DMS 273 (cell line): ENCODE measurements around the gene SLC25A42.

ENCODE experiments used
- DNase-seq: peaks from one replicate; lab custom pipeline; 2025; ENCODE audit not compliant: unreplicated experiment; lab: John Stamatoyannopoulos, UW

SLC25A42 gene

GRCh38 chr19:19050731-19051130, 13.1 kb upstream of the SLC25A42 start:
- DNase-seq: no peak

GRCh38 chr19:19051478-19052213, 12.1 kb upstream of the SLC25A42 start:
- DNase-seq: no peak

GRCh38 chr19:19052921-19053320, 10.9 kb upstream of the SLC25A42 start:
- no peak for DNase-seq

GRCh38 chr19:19053508-19054314, 10.1 kb upstream of the SLC25A42 start:
- peak; percentile 75 for DNase-seq

- no peak for DNase-seq
Observed at GRCh38 chr19:19054315-19054938, 9.4 kb upstream of the SLC25A42 start.

GRCh38 chr19:19054939-19055440, 8.8 kb upstream of the SLC25A42 start:
- no peak for DNase-seq

GRCh38 chr19:19055701-19056100, 8.1 kb upstream of the SLC25A42 start:
- DNase-seq: no peak

GRCh38 chr19:19056636-19057275, 7.0 kb upstream of the SLC25A42 start:
- DNase-seq: no peak

GRCh38 chr19:19057317-19057716, 6.5 kb upstream of the SLC25A42 start:
- no peak for DNase-seq

- no peak for DNase-seq
Observed at GRCh38 chr19:19057720-19058119, 6.1 kb upstream of the SLC25A42 start.

GRCh38 chr19:19059018-19059836, 4.6 kb upstream of the SLC25A42 start:
- no peak for DNase-seq

GRCh38 chr19:19059837-19060611, 3.8 kb upstream of the SLC25A42 start:
- DNase-seq: no peak

GRCh38 chr19:19061506-19061905, 2.3 kb upstream of the SLC25A42 start:
- DNase-seq: peak; percentile 35

- peak; percentile 62 for DNase-seq
Observed at GRCh38 chr19:19062454-19063182, 1.2 kb upstream of the SLC25A42 start.

- no peak for DNase-seq
Observed at GRCh38 chr19:19064098-19064722, 416 bp downstream of the SLC25A42 start.

GRCh38 chr19:19064811-19065745, 1.3 kb downstream of the SLC25A42 start:
- DNase-seq: peak; percentile 61
